B cell (primary cell): ENCODE measurements around the gene SDK1. TPM values are rescaled to one million over a fixed set of nuclear protein-coding genes. Genes with fewer than 3 reads are reported as not detected.
"Not testable (repeated sequence)": the region's sequence is repeated elsewhere in the genome, so short reads cannot be mapped to it uniquely, and the experiment has no call there.

ENCODE experiments used
- ATAC-seq: fragments of 200-7000 bp; cut with Tn5 transposase; one replicate; pipeline ENCODE4 v1.10.0; 2021; ENCODE audit warnings: low read depth, mild to moderate bottlenecking, moderate number of reproducible peaks, moderate library complexity
- CTCF ChIA-PET: fragments of 350-600 bp; sonication (Branson Sonifier 250); formaldehyde crosslinking; loops from one replicate; lab custom pipeline; 2021; ENCODE audit warnings: antibody characterized with exemption, inconsistent platforms; lab: Charles Lee
- POLR2A ChIA-PET: fragments of 350-600 bp; sonication (Branson Sonifier 250); formaldehyde crosslinking; loops from one replicate; lab custom pipeline; 2021; ENCODE audit warnings: antibody characterized with exemption; lab: Charles Lee
- DNase-seq: peaks from one replicate; pipeline ENCODE4 v3.0.0; 2013
- H2AFZ ChIP-seq: 2 replicates; pipeline ENCODE4 v1.6.1; 2012; ENCODE audit warnings: mild to moderate bottlenecking, low read depth, low read length; ENCODE audit not compliant: insufficient read depth, poor library complexity, severe bottlenecking
- H3K27ac ChIP-seq, 2 donors: 1 replicate in 1 of 2; 2 replicates in 1 of 2; pipeline ENCODE4 v1.5.1; 2012 to 2013; ENCODE audit warnings: low read length in 2 of 2, mild to moderate bottlenecking in 2 of 2, moderate library complexity in 1 of 2
- H3K27me3 ChIP-seq, 4 experiments: fragments of 200-600 bp in 1 of 4; sonication (generic) in 1 of 4; replicated peaks in 1 of 4; 1 replicate in 2 of 4; 2 replicates in 2 of 4; pipeline versions ENCODE4 v1.6.1 to v1.7.0; 2013 to 2016; ENCODE audit warnings: low read length in 3 of 4, mild to moderate bottlenecking in 2 of 4, mixed read lengths in 1 of 4, moderate library complexity in 1 of 4; ENCODE audit not compliant: insufficient read depth in 4 of 4, control insufficient read depth in 3 of 4; ENCODE audit errors: control extremely low read depth in 1 of 4
- H3K36me3 ChIP-seq, 2 experiments: replicated peaks in 1 of 2; 1 replicate in 1 of 2; 2 replicates in 1 of 2; pipeline versions ENCODE4 v1.6.1 to v1.7.1; 2013; ENCODE audit warnings: low read length in 1 of 2; ENCODE audit not compliant: insufficient read depth in 2 of 2, control insufficient read depth in 1 of 2; ENCODE audit errors: control extremely low read depth in 1 of 2, extremely low read depth in 1 of 2
- H3K4me1 ChIP-seq, 2 donors: fragments of 200-600 bp in 1 of 2; sonication (generic) in 1 of 2; 1 replicate in 1 of 2; 2 replicates in 1 of 2; pipeline versions ENCODE4 v1.5.1 to v1.6.1; 2013 to 2017; ENCODE audit warnings: low read length in 2 of 2; ENCODE audit not compliant: control insufficient read depth in 2 of 2, insufficient read depth in 2 of 2
- H3K4me2 ChIP-seq: replicated peaks from 2 replicates; pipeline ENCODE3; 2012; ENCODE audit warnings: mild to moderate bottlenecking, low read depth, low read length; ENCODE audit not compliant: poor library complexity, severe bottlenecking
- H3K4me3 ChIP-seq, 5 experiments: fragments of 200-600 bp in 1 of 5; sonication (generic) in 1 of 5; 1 replicate in 3 of 5; 2 replicates in 2 of 5; pipeline versions ENCODE4 v1.5.1 to v1.7.0; 2011 to 2016; ENCODE audit warnings: low read length in 4 of 5, mild to moderate bottlenecking in 4 of 5, low read depth in 2 of 5, control low read depth in 1 of 5, moderate library complexity in 1 of 5; ENCODE audit not compliant: insufficient read depth in 1 of 5; ENCODE audit errors: control extremely low read depth in 1 of 5, extremely low read depth in 1 of 5
- H3K79me2 ChIP-seq: fragments of 200-600 bp; sonication (generic); one replicate; pipeline ENCODE4 v1.6.0; 2016; ENCODE audit warnings: low read length; ENCODE audit not compliant: control insufficient read depth, insufficient read depth
- H3K9ac ChIP-seq: fragments of 200-600 bp; sonication (generic); 2 replicates; pipeline ENCODE4 v1.6.1; 2017; ENCODE audit warnings: mild to moderate bottlenecking, low read length, moderate library complexity
- H3K9me3 ChIP-seq, 3 donors: one replicate each; pipeline versions ENCODE4 v1.6.1 to v1.7.1; 2013; ENCODE audit warnings: low read length in 2 of 3; ENCODE audit not compliant: control insufficient read depth in 2 of 3, insufficient read depth in 1 of 3; ENCODE audit errors: control extremely low read depth in 1 of 3
- H4K20me1 ChIP-seq: 2 replicates; pipeline ENCODE4 v1.6.0; 2012; ENCODE audit warnings: mild to moderate bottlenecking, low read length; ENCODE audit not compliant: insufficient read depth, control insufficient read depth, poor library complexity, severe bottlenecking
- H3K27ac Mint-ChIP-seq: one replicate; pipeline ENCODE4 v1.8.0; 2021; ENCODE audit warnings: mixed read lengths
- H3K27me3 Mint-ChIP-seq: one replicate; pipeline ENCODE4 v1.8.0; 2021; ENCODE audit warnings: mixed read lengths
- H3K4me1 Mint-ChIP-seq: one replicate; pipeline ENCODE4 v1.8.0; 2021; ENCODE audit warnings: mixed read lengths
- H3K4me3 Mint-ChIP-seq: one replicate; pipeline ENCODE4 v1.8.0; 2021; ENCODE audit warnings: mixed read lengths
- H3K9me3 Mint-ChIP-seq: one replicate; pipeline ENCODE4 v1.8.0; 2022; ENCODE audit warnings: mixed read lengths; ENCODE audit not compliant: insufficient read depth
- CTCF ChIP-seq: fragments of 200-600 bp; IDR thresholded peaks from one replicate; pipeline ENCODE4 v1.8.0; 2022; ENCODE audit warnings: antibody characterized with exemption, mild to moderate bottlenecking
- EZH2 ChIP-seq: IDR thresholded peaks from 2 replicates; pipeline ENCODE4 v1.6.1; 2012; ENCODE audit warnings: borderline replicate concordance, low read depth, mild to moderate bottlenecking, moderate library complexity, low read length; ENCODE audit not compliant: insufficient read depth, poor library complexity, severe bottlenecking
- WGBS: methylation state at CpG from one replicate; pipeline ENCODE4 v1.1.5; 2013; ENCODE audit warnings: missing lambda C conversion rate; ENCODE audit not compliant: insufficient coverage; 5-methylcytosine and 5-hydroxymethylcytosine counted together
- intact Hi-C: fragments of 100-400 bp; cut with micrococcal nuclease; formaldehyde crosslinking; loops from one replicate; pipeline ENCODE4 v1.10.0; 2022
- polyA plus RNA-seq: library from polyadenylated mRNA; depleted of rRNA; stranded (reverse); fragments of >200 nt; gene quantifications from 2 replicates; pipeline ENCODE4 v1.2.3, GENCODE V29; 2012
- total RNA-seq, 2 donors: library from RNA; stranded (reverse); fragments of 120-200 nt in 1 of 2; gene quantifications; 1 replicate in 1 of 2; 2 replicates in 1 of 2; pipeline versions ENCODE4 v1.2.3 to v1.2.4, GENCODE V29; 2013 to 2022

Gene SDK1
- total and polyA plus RNA-seq, 2 donors (not counting 1 experiment from before 2014, with no cell fraction given) = 0.73 to 2.0 TPM

GRCh38 chr7:4256286-4256685 is 955.2 kb downstream of the SDK1 start:
- DNase-seq (no peak), ATAC-seq (no peak)
- WGBS = 90% methylated on average over 8 of the region's 8 CpGs
- H3K79me2 ChIP-seq = no peaks in the 10 kb centered on the region
- no peak overlapping the region for H3K4me2 ChIP-seq
- Mint-ChIP-seq H3K27ac (no peak overlapping the region), H3K4me1 (no peaks in the 10 kb centered on the region), H3K9me3 (peaks cover 10% of the 10 kb centered on the region), H3K27me3 (peaks cover 3% of the 10 kb centered on the region), H3K4me3 (no peak overlapping the region)
- TF ChIP-seq CTCF = no peak
- TF ChIP-seq EZH2 = no peak
- ChIA-PET POLR2A (no interaction called here), CTCF (interaction anchor here (0.7 kb wide), 2 partner anchors 33 to 960 kb away, joined by 3 read pairs; no protein-coding TSS in a partner anchor)
- H3K27ac ChIP-seq = no peak overlapping the region
- H3K9me3 ChIP-seq = peaks cover 3 to 19% (median 10%) of the 10 kb centered on the region in 3 donors
- H4K20me1 ChIP-seq = no peaks in the 10 kb centered on the region
- intact Hi-C loops = no loop called here
- no peak overlapping the region for H3K9ac ChIP-seq
- H3K27me3 ChIP-seq = peaks cover 0 to 6% (median 0%) of the 10 kb centered on the region in 4 experiments
- H2AFZ ChIP-seq = no peak overlapping the region
- H3K4me3 ChIP-seq = no peak overlapping the region
- H3K36me3 ChIP-seq = no peaks in the 10 kb centered on the region
- no peaks in the 10 kb centered on the region for H3K4me1 ChIP-seq

GRCh38 chr7:4257146-4258111 is 956.4 kb downstream of the SDK1 start:
- DNase-seq (no peak), ATAC-seq (no peak)
- H3K79me2 ChIP-seq = no peaks in the 10 kb centered on the region
- peaks cover 0 to 6% (median 0%) of the 10 kb centered on the region in 4 experiments for H3K27me3 ChIP-seq
- ChIA-PET CTCF (no interaction called here), POLR2A (no interaction called here)
- H3K9ac ChIP-seq = no peak overlapping the region
- Mint-ChIP-seq H3K27me3 (peaks cover 3% of the 10 kb centered on the region), H3K9me3 (peaks cover 6% of the 10 kb centered on the region), H3K4me3 (no peak overlapping the region), H3K4me1 (no peaks in the 10 kb centered on the region), H3K27ac (no peak overlapping the region)
- no peak overlapping the region for H3K4me3 ChIP-seq
- no peak overlapping the region for H3K27ac ChIP-seq
- no peaks in the 10 kb centered on the region for H3K4me1 ChIP-seq
- no peaks in the 10 kb centered on the region for H4K20me1 ChIP-seq
- H2AFZ ChIP-seq = no peak overlapping the region
- WGBS = 88% methylated on average over 10 of the region's 15 CpGs
- H3K36me3 ChIP-seq = no peaks in the 10 kb centered on the region
- peaks cover 3 to 23% (median 7%) of the 10 kb centered on the region in 3 donors for H3K9me3 ChIP-seq
- TF ChIP-seq EZH2 (no peak), CTCF (no peak)
- H3K4me2 ChIP-seq = no peak overlapping the region
- intact Hi-C loops = no loop called here

- H3K4me3 Mint-ChIP-seq, H3K4me1 Mint-ChIP-seq, H3K9ac ChIP-seq, H3K36me3 ChIP-seq, H3K9me3 Mint-ChIP-seq, H4K20me1 ChIP-seq, H3K4me2 ChIP-seq, DNase-seq, H3K27me3 ChIP-seq, H3K27ac ChIP-seq, H3K4me3 ChIP-seq, POLR2A ChIA-PET, H3K27me3 Mint-ChIP-seq, intact Hi-C loops, H3K27ac Mint-ChIP-seq, CTCF ChIA-PET, ATAC-seq, H3K79me2 ChIP-seq, H2AFZ ChIP-seq, H3K4me1 ChIP-seq: not testable (repeated sequence)
- H3K9me3 ChIP-seq = peaks cover 0 to 37% (median 0%) of the 10 kb centered on the region in 3 donors
- WGBS = 95% methylated on average over 13 of the region's 15 CpGs
Observed at GRCh38 chr7:4260116-4260515, 959.1 kb downstream of the SDK1 start.
